OCI-LY3 (cell line): ENCODE data around the gene GNAI2.

ENCODE experiments used
- H2AFZ ChIP-seq: fragments of 200-600, 300-600 bp; shearing (Covaris generic); 2 replicates; pipeline ENCODE4 v1.6.0; 2014; ENCODE audit warnings: antibody characterized with exemption, low read depth, low read length
- H3K27ac ChIP-seq: fragments of 200-600, 300-600 bp; sonication (generic); 2 replicates; pipeline ENCODE4 v1.5.1; 2014; ENCODE audit warnings: mild to moderate bottlenecking, low read length, moderate library complexity, mixed read lengths
- H3K27me3 ChIP-seq: fragments of 200-600, 300-600 bp; sonication (generic); 2 replicates; pipeline ENCODE4 v1.6.1; 2014; ENCODE audit warnings: low read depth, low read length, mixed read lengths
- H3K36me3 ChIP-seq: fragments of 200-600, 300-600 bp; sonication (generic); replicated peaks from 2 replicates; pipeline ENCODE3; 2014; ENCODE audit warnings: low read depth, low read length, mixed read lengths
- H3K4me1 ChIP-seq: fragments of 300-600, 200-600 bp; sonication (generic); 2 replicates; pipeline ENCODE4 v1.6.1; 2014; ENCODE audit warnings: low read length, mixed read lengths
- H3K4me2 ChIP-seq: fragments of 200-600, 300-600 bp; sonication (generic); 2 replicates; pipeline ENCODE4 v1.6.1; 2014; ENCODE audit warnings: low read length, mixed read lengths
- H3K4me3 ChIP-seq: fragments of 300-600, 200-600 bp; sonication (generic); 2 replicates; pipeline ENCODE4 v1.5.1; 2014; ENCODE audit warnings: antibody characterized with exemption, mild to moderate bottlenecking, low read length, moderate library complexity
- H3K79me2 ChIP-seq: fragments of 300-600, 200-600 bp; shearing (Covaris generic); 2 replicates; pipeline ENCODE4 v1.6.1; 2014; ENCODE audit warnings: mild to moderate bottlenecking, low read length, mixed read lengths
- H3K9ac ChIP-seq: fragments of 300-600, 200-600 bp; shearing (Covaris generic); 2 replicates; pipeline ENCODE4 v1.6.0; 2014; ENCODE audit warnings: mild to moderate bottlenecking, low read length, moderate library complexity
- H3K9me3 ChIP-seq: fragments of 200-600, 300-600 bp; shearing (Covaris generic); 2 replicates; pipeline ENCODE4 v1.6.1; 2014; ENCODE audit warnings: low read length, mixed read lengths; ENCODE audit not compliant: insufficient read depth
- H4K20me1 ChIP-seq: fragments of 200-600, 300-600 bp; sonication (generic); 2 replicates; pipeline ENCODE4 v1.6.1; 2016; ENCODE audit warnings: low read length, mixed read lengths; ENCODE audit not compliant: insufficient read depth
- CTCF ChIP-seq: fragments of 200-600, 300-600 bp; sonication (generic); IDR thresholded peaks from 2 replicates; pipeline ENCODE4 v1.5.1; 2014; ENCODE audit warnings: antibody characterized with exemption, low read length, low read depth
- EZH2phosphoT487 ChIP-seq: fragments of 200-600 bp; shearing (Covaris generic); IDR thresholded peaks from 2 replicates; pipeline ENCODE4 v1.6.1; 2018; ENCODE audit warnings: antibody characterized with exemption, mixed run types, low read depth

GNAI2 gene

GRCh38 chr3:50205413-50206276 lies 30.4 kb upstream of the GNAI2 start:
- Histone ChIP-seq H2AFZ (no peak overlapping the region), H3K4me2 (no peak overlapping the region), H3K27me3 (peaks cover 29% of the 10 kb centered on the region)

GRCh38 chr3:50207359-50208042 lies 28.5 kb upstream of the GNAI2 start:
- TF ChIP-seq CTCF (no peak), EZH2phosphoT487 (no peak)
- Histone ChIP-seq H3K27me3 (peaks cover 18% of the 10 kb centered on the region), H3K9me3 (no peaks in the 10 kb centered on the region), H3K36me3 (no peaks in the 10 kb centered on the region), H3K4me2 (no peak overlapping the region), H3K4me3 (no peak overlapping the region), H2AFZ (no peak overlapping the region), H3K79me2 (no peaks in the 10 kb centered on the region), H4K20me1 (no peaks in the 10 kb centered on the region), H3K27ac (no peak overlapping the region), H3K4me1 (no peaks in the 10 kb centered on the region), H3K9ac (no peak overlapping the region)

More at GRCh38 chr3:50205413-50206276, 30.4 kb upstream of the GNAI2 start:
- Histone ChIP-seq H3K4me3 (no peak overlapping the region), H3K36me3 (no peaks in the 10 kb centered on the region), H3K9me3 (no peaks in the 10 kb centered on the region), H3K79me2 (no peaks in the 10 kb centered on the region), H3K4me1 (no peaks in the 10 kb centered on the region), H4K20me1 (no peaks in the 10 kb centered on the region), H3K27ac (no peak overlapping the region), H3K9ac (no peak overlapping the region)
- TF ChIP-seq EZH2phosphoT487: no peak
- no peak for TF ChIP-seq CTCF

- Histone ChIP-seq H3K79me2 (no peaks in the 10 kb centered on the region), H3K9me3 (no peaks in the 10 kb centered on the region), H3K4me3 (no peak overlapping the region), H3K36me3 (no peaks in the 10 kb centered on the region), H4K20me1 (no peaks in the 10 kb centered on the region), H3K4me1 (no peaks in the 10 kb centered on the region), H3K4me2 (no peak overlapping the region), H2AFZ (no peak overlapping the region), H3K27me3 (peaks cover 8% of the 10 kb centered on the region), H3K27ac (no peak overlapping the region), H3K9ac (no peak overlapping the region)
- TF ChIP-seq CTCF (no peak), EZH2phosphoT487 (no peak)
These were observed 27.2 kb upstream of the GNAI2 start for GRCh38 chr3:50208677-50209344.

GRCh38 chr3:50210176-50210509 lies 25.9 kb upstream of the GNAI2 start:
- H3K9ac ChIP-seq: no peak overlapping the region
- no peaks in the 10 kb centered on the region for H3K27me3 ChIP-seq
- no peaks in the 10 kb centered on the region for H4K20me1 ChIP-seq
- no peak for TF ChIP-seq CTCF
- no peak for TF ChIP-seq EZH2phosphoT487
- no peak overlapping the region for H3K4me2 ChIP-seq
- H3K27ac ChIP-seq: no peak overlapping the region
- H3K79me2 ChIP-seq: no peaks in the 10 kb centered on the region
- H3K4me3 ChIP-seq: no peak overlapping the region
- no peaks in the 10 kb centered on the region for H3K9me3 ChIP-seq
- no peaks in the 10 kb centered on the region for H3K36me3 ChIP-seq
- no peaks in the 10 kb centered on the region for H3K4me1 ChIP-seq
- H2AFZ ChIP-seq: no peak overlapping the region
